Liver (tissue), 3 donors: ENCODE results near the gene SYK.

Experiments
- ATF3 ChIP-seq: IDR thresholded peaks from 2 replicates; pipeline ENCODE4 v1.6.1; 2016; ENCODE audit warnings: antibody characterized with exemption
- EGR1 ChIP-seq, 2 donors: IDR thresholded peaks; 2 replicates each; pipeline ENCODE4 v1.6.1; 2016 to 2018; ENCODE audit warnings: antibody characterized with exemption in 2 of 2, low read depth in 2 of 2
- HNF4A ChIP-seq, 2 donors: conservative IDR thresholded peaks; 2 replicates each; pipeline ENCODE4 v1.6.1; 2016; ENCODE audit warnings: antibody characterized with exemption in 2 of 2, mild to moderate bottlenecking in 2 of 2
- REST ChIP-seq: IDR thresholded peaks from 2 replicates; pipeline ENCODE4 v1.6.1; 2016; ENCODE audit warnings: antibody characterized with exemption, mild to moderate bottlenecking
- TAF1 ChIP-seq: conservative IDR thresholded peaks from 2 replicates; pipeline ENCODE4 v1.6.1; 2016; ENCODE audit warnings: antibody characterized with exemption, mild to moderate bottlenecking
- YY1 ChIP-seq: IDR thresholded peaks from 2 replicates; pipeline ENCODE4 v1.6.1; 2016; ENCODE audit warnings: antibody characterized with exemption, mild to moderate bottlenecking
- TF ChIP-seq, protein P1 (sequence below): fragments of 150-350 bp; IDR thresholded peaks from 2 replicates; pipeline ENCODE4 v1.5.1; 2017; ENCODE audit warnings: improper control_type of control experiment, low read depth, low read length; ENCODE audit not compliant: missing input control
- TF ChIP-seq, protein P2 (sequence below): IDR thresholded peaks from 2 replicates; pipeline ENCODE4 v1.6.1; 2016; ENCODE audit warnings: antibody characterized with exemption
- donor health status: healthy.
- donor health status: healthy.

DNA sequence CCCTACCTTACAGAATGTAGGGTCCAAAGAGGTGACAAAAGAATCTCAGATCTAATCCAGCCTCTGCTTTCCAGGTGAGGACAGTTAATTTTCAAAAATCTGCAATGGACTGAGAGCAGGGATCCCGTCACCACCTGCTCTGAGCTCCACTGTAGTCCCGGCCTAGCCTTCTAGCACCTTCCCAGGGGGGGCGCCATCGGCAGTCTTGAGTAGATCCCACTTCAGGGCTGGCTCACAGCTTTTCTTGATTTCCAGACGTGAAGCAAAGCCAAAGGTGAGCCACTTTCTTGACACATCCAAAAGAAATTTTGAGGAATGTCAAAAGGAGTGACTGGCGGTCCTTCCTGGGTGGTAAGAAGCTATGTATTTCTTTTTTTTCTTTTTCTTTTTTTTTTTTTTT lies 114.1 kb downstream of the SYK start:
- TF ChIP-seq, protein P1, sequence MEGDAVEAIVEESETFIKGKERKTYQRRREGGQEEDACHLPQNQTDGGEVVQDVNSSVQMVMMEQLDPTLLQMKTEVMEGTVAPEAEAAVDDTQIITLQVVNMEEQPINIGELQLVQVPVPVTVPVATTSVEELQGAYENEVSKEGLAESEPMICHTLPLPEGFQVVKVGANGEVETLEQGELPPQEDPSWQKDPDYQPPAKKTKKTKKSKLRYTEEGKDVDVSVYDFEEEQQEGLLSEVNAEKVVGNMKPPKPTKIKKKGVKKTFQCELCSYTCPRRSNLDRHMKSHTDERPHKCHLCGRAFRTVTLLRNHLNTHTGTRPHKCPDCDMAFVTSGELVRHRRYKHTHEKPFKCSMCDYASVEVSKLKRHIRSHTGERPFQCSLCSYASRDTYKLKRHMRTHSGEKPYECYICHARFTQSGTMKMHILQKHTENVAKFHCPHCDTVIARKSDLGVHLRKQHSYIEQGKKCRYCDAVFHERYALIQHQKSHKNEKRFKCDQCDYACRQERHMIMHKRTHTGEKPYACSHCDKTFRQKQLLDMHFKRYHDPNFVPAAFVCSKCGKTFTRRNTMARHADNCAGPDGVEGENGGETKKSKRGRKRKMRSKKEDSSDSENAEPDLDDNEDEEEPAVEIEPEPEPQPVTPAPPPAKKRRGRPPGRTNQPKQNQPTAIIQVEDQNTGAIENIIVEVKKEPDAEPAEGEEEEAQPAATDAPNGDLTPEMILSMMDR: no peak
- no peak for TF ChIP-seq EGR1 (IDR thresholded peaks at IDR 0.05; ENCODE audit: low read depth in 2 of 2)
- TF ChIP-seq HNF4A (conservative IDR thresholded peaks at IDR 0.05): no peak
- TF ChIP-seq YY1: no peak
- no peak for TF ChIP-seq TAF1
- TF ChIP-seq REST: no peak
- no peak for TF ChIP-seq ATF3
- TF ChIP-seq, protein P2, sequence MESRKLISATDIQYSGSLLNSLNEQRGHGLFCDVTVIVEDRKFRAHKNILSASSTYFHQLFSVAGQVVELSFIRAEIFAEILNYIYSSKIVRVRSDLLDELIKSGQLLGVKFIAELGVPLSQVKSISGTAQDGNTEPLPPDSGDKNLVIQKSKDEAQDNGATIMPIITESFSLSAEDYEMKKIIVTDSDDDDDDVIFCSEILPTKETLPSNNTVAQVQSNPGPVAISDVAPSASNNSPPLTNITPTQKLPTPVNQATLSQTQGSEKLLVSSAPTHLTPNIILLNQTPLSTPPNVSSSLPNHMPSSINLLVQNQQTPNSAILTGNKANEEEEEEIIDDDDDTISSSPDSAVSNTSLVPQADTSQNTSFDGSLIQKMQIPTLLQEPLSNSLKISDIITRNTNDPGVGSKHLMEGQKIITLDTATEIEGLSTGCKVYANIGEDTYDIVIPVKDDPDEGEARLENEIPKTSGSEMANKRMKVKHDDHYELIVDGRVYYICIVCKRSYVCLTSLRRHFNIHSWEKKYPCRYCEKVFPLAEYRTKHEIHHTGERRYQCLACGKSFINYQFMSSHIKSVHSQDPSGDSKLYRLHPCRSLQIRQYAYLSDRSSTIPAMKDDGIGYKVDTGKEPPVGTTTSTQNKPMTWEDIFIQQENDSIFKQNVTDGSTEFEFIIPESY: no peak
